Hepatocyte (in vitro differentiated cells): Measurements from ENCODE around the gene EGFL8.

Experiments
- CTCF ChIP-seq: fragments of 200-600 bp; sonication (generic); IDR thresholded peaks from 2 replicates; pipeline ENCODE4 v1.5.1; 2016; ENCODE audit warnings: antibody characterized with exemption, mild to moderate bottlenecking; ENCODE audit not compliant: poor library complexity
- EZH2 ChIP-seq: fragments of 200-600 bp; sonication (generic); IDR thresholded peaks from 2 replicates; pipeline ENCODE4 v1.6.1; 2016; ENCODE audit warnings: antibody characterized with exemption, mild to moderate bottlenecking, borderline replicate concordance
- EZH2phosphoT487 ChIP-seq: fragments of 200-600 bp; sonication (generic); IDR thresholded peaks from one replicate; pipeline ENCODE4 v1.6.1; 2018; ENCODE audit warnings: antibody characterized with exemption, mild to moderate bottlenecking, low read depth, moderate library complexity; ENCODE audit not compliant: unreplicated experiment, severe bottlenecking

DNA sequence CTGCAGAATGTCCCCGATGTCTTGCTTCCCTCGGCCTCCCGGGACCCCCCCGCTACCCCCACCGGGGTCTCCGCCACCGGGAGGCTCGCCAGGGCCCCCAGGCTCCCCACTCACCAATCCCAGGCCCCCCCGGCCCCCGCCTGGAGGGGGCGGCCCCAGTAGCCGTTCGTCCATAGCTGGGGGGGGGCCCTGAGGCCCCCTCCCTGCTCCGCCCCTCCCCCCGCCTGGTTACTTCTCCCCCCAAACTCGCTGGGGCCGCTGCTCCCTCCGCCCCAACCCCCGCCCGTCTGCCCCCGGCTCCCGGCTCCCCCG lies 25.3 kb downstream of the EGFL8 start:
- TF ChIP-seq EZH2phosphoT487 = no peak
- no peak for TF ChIP-seq CTCF
- TF ChIP-seq EZH2 = no peak
